GM21619 (cell line): ENCODE data around the gene ABCC11.
"Not testable (repeated sequence)": the region's sequence is repeated elsewhere in the genome, so short reads cannot be mapped to it uniquely, and the experiment has no call there.

Experiments used
- ATAC-seq: cut with Tn5 transposase; IDR thresholded peaks from one replicate; pipeline ENCODE4 v1.9.1; 2021; ENCODE audit not compliant: unreplicated experiment

ABCC11 gene

GRCh38 chr16:48250520-48251278, 3.4 kb upstream of the ABCC11 start:
- no peak for ATAC-seq

GRCh38 chr16:48246066-48246465, 1.3 kb downstream of the ABCC11 start:
- ATAC-seq, result no peak

DNA sequence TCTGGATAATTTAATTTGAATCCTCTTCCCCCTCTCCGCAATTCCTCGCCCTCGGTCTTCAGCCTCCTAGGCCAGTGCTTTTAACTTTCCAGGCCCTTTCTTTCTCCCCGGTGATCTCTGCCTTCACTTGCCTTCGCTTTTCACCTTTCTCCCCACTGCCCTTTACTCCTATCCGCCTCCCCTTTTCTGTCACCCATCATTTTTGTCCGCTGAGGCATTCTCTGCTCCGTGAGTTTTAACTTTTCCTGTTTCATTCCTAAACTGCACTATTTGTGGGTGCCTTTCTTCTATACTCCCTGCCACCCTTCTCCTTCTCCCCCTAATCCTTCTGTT, 2.5 kb downstream of the ABCC11 start:
- ATAC-seq, result peak; percentile 1

- peak; percentile 97 for ATAC-seq
Measured at GRCh38 chr16:48244080-48244862, 3.1 kb downstream of the ABCC11 start, which contains the start of gene LONP2. Gene LONP2, plus strand, starts transcription at chr16:48244300. Its CDS starts 89 bp downstream, at chr16:48244389.

- ATAC-seq, result not testable (repeated sequence)
Measured at GRCh38 chr16:48240147-48240546, 7.2 kb downstream of the ABCC11 start.

GRCh38 chr16:48236286-48236685, 11.1 kb downstream of the ABCC11 start:
- no peak for ATAC-seq

DNA sequence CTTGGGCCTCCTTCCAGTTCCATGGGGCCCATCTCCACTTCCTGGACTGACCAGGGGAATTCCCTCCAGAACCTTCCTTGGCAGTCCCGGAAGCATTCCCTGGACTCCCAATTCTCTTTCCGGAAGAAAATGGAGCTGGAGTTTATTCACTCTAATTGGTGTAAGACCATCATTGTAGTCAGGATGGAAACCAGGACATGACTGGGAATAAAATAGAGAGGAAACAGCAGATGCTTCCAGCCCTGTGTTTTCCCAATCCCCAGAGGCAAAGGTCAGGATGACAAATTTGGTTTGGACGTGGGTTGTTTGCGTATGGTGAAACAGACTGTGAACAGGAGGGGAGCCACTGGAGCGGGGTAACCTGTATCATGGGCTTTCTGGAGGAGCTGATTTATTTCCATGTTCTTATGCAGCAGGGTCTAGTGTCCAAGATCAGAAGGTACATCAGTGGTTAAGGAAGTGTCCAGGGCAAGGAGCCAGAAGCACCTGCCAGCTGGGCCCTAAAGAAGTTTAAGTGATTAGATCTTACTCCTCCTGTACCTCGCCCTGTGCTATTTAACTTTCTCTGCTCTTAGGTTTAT, 11.7 kb downstream of the ABCC11 start:
- no peak for ATAC-seq

GRCh38 chr16:48235058-48235555, 12.2 kb downstream of the ABCC11 start:
- no peak for ATAC-seq

DNA sequence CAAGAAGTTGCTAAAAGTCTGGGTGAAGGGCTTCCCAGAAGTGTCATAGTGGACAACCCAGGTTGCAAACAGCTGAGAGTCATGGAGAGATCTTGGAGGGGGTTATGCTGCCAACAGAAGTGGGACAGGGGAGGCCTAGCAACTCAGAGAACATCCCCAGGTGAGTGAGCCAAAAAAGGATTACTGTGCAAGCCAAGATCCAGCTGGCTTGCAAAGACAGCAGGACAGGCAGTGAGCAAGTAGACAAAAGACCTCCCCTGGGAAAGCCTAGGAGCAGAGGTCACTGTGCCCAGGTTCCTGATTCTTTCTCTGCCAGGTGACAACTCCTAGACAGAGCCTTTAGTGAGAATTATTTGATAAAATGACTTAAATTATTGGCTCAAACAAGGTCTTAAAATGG, 12.7 kb downstream of the ABCC11 start:
- ATAC-seq, result no peak

- no peak for ATAC-seq
Measured at GRCh38 chr16:48232493-48233040, 14.8 kb downstream of the ABCC11 start.

DNA sequence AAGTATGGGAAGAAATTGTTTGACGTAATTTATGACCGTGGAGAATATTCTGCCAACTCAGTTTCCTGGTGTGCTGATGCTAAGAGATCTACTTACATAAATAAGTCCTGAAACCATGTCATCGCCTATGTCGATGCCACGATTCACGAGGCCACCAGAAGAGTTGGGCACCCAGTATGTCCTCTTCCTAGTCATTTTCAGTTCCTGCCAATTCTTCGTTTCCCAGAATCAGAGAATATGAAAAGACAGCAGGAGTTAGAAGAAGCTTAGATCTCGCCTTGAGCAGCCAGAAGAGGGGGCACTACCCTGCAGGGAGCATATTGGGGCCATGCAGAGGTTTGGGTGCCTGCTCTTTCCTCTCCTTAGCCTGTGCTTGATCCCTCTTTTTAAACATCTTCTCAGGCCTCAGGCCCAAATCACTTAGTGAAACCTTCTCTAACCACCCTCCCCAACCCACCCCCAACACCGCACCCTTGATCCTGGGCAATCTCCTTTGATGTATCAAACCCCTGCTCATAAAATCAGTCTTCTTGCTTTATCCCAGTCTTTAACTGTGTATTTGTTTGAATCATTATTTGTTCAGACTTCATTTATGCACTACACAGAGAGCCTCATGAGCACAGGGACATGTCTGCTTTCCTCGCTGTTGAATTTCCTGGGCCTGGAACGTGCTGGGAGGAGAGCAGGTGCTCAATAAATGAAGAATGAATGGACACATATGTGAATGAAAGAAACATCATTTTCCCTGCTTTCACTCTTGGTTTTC, 15.4 kb downstream of the ABCC11 start:
- peak; percentile 70 for ATAC-seq

GRCh38 chr16:48225456-48225855, 21.9 kb downstream of the ABCC11 start:
- no peak for ATAC-seq

- no peak for ATAC-seq
Measured at GRCh38 chr16:48223490-48223889, 23.8 kb downstream of the ABCC11 start.

- no peak for ATAC-seq
Measured at GRCh38 chr16:48220891-48221290, 26.4 kb downstream of the ABCC11 start.

DNA sequence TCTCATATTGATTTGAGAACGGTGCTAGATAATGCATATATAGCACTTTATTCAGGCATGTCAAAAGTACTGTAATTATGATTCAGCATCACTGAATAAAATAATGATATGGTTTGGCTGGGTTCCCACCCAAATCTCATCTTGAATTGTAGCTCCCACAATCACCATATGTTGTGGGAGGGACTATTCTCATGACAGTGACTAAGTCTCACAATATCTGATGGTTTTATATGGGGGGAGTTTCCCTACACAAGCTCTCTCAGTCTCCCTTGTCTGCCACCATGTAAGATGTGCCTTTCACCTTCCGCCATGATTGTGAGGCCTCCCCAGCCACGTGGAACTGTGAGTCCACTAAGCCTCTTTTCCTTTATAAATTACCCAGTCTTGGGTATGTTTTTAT, 28.9 kb downstream of the ABCC11 start:
- ATAC-seq, result no peak

- no peak for ATAC-seq
Measured at GRCh38 chr16:48217708-48218107, 29.6 kb downstream of the ABCC11 start.

DNA sequence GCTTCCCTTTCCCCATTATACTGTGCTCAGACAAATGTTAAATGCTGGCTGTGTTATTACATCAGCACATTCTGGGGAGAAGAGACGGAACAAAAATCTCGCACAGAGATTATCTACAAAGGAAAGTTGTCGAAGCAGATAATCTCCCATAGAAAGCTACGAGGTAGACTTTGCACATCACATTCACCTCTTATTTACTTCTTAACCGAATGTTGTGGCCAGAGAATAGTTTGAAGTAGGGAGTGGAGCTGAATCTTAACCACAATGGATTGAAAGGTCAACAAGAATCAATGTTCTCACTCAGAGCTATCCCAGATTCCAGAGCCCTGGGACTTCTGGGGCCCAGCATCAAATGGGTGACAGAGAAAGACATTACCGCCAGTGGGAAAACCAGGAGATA, 31.6 kb downstream of the ABCC11 start:
- no peak for ATAC-seq

- no peak for ATAC-seq
Measured at GRCh38 chr16:48212033-48212432, 35.3 kb downstream of the ABCC11 start.

GRCh38 chr16:48210747-48211146, 36.6 kb downstream of the ABCC11 start:
- no peak for ATAC-seq

DNA sequence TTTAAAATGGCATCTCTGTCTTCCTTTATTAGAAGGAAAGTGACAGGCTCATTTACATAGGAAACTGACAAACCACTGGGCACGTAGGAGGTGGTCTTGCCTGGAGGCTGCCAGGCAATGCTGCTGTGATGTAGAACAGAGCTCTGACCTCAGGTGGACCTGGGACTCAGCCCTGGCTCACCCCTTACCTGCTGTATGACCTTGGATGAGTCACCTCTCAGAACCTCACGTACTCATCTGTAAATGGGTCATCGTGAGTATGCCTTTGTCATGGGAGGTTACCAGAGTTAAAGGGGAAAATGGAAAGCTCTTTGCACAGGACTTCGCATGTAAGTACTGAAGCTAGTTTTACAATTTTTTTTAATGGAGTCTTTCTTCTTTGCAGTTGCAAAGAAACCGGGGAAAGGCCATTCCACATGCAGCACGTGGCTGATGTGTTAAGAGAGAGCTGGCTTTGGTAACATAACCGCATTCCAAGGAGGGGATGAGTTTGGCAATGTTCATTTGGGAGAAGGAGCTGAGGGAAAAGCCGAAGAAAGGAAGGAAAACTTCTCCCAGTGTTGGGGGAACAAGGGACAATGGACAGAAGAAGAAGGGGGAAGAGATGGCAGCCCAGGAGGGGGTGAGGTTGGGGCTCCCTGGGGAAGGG, 40.6 kb downstream of the ABCC11 start:
- ATAC-seq, result no peak
